HepG2 (cell line): ENCODE data around the gene NAALADL1. TPM values are rescaled to one million over a fixed set of nuclear protein-coding genes. Genes with fewer than 3 reads are reported as not detected.
A peak's percentile ranks its signal among the peaks of the same experiment; 100 is the strongest.

Experiments
- ATAC-seq: fragments of 200-7000 bp; cut with Tn5 transposase; 3 replicates; pipeline ENCODE4 v1.9.1; 2020; ENCODE audit warnings: mild to moderate bottlenecking, moderate library complexity
- BruUV-seq: library from RNA; stranded (reverse); fragments of 400-500 nt; replicated peaks from 2 replicates; lab custom pipeline; 2021; lab: Mats Ljungman, UMichigan
- CTCF ChIA-PET: fragments of 300-600 bp; formaldehyde crosslinking; extraction: SDS; loops from one replicate; lab custom pipeline; 2021; ENCODE audit warnings: low total read pairs, inconsistent platforms, low intra/inter-chr PET ratio; lab: Yijun Ruan, JAX
- POLR2A ChIA-PET: fragments of 350-600 bp; sonication (Branson Sonifier 250); formaldehyde crosslinking; loops from one replicate; lab custom pipeline; 2020; ENCODE audit warnings: antibody characterized with exemption, inconsistent platforms; lab: Yijun Ruan, JAX
- DNase-seq: peaks from one replicate; pipeline ENCODE4 v3.0.0-alpha.2; 2015; ENCODE audit warnings: low spot score
- FAIRE-seq: peaks from 3 replicates; lab custom pipeline; 2011; peaks lifted over from hg19 to GRCh38; lab: Jason Lieb, UNC
- H2AFZ ChIP-seq: one replicate; pipeline ENCODE4 v1.6.1; 2011; ENCODE audit warnings: low read length, inconsistent platforms
- H3K27ac ChIP-seq: fragments of 300-600 bp; 3 replicates; pipeline ENCODE4 v1.8.0; 2011; ENCODE audit warnings: mixed run types, mild to moderate bottlenecking, mixed read lengths, low read length, inconsistent platforms; ENCODE audit not compliant: insufficient read depth; ENCODE audit errors: extremely low read length
- H3K27me3 ChIP-seq, 2 experiments: fragments of 200-600 bp in 1 of 2; 2 replicates in 1 of 2; 3 replicates in 1 of 2; pipeline versions ENCODE4 v1.6.0 to v1.8.0; 2011; ENCODE audit warnings: low read length in 2 of 2, mild to moderate bottlenecking in 2 of 2, moderate library complexity in 2 of 2, inconsistent platforms in 1 of 2; ENCODE audit not compliant: insufficient read depth in 2 of 2, control insufficient read depth in 1 of 2
- H3K36me3 ChIP-seq, 2 experiments: fragments of 200-600 bp in 1 of 2; replicated peaks in 1 of 2; 2 replicates in 1 of 2; 3 replicates in 1 of 2; pipeline versions ENCODE4 v1.5.1 to v1.8.0; 2011; ENCODE audit warnings: low read length in 2 of 2, inconsistent platforms in 1 of 2; ENCODE audit not compliant: insufficient read depth in 2 of 2, control insufficient read depth in 1 of 2
- H3K4me1 ChIP-seq: 2 replicates; pipeline ENCODE4 v1.5.1; 2012; ENCODE audit warnings: low read length, inconsistent platforms; ENCODE audit not compliant: insufficient read depth
- H3K4me2 ChIP-seq: 2 replicates; pipeline ENCODE4 v1.6.0; 2011; ENCODE audit warnings: low read depth, low read length, inconsistent platforms
- H3K4me3 ChIP-seq, 3 experiments: fragments of 200-600 bp in 1 of 3; sonication (generic), shearing (Covaris generic) in 1 of 3; replicated peaks in 1 of 3; 2 replicates each; pipeline ENCODE4 v1.5.1; 2011 to 2016; ENCODE audit warnings: low read length in 3 of 3, inconsistent platforms in 2 of 3, low read depth in 2 of 3, mild to moderate bottlenecking in 2 of 3, control low read depth in 1 of 3, mixed read lengths in 1 of 3; ENCODE audit not compliant: insufficient read depth in 1 of 3
- H3K79me2 ChIP-seq: one replicate; pipeline ENCODE4 v1.6.1; 2011; ENCODE audit warnings: low read length, inconsistent platforms; ENCODE audit not compliant: insufficient read depth
- H3K9ac ChIP-seq: 2 replicates; pipeline ENCODE4 v1.6.0; 2011; ENCODE audit warnings: mild to moderate bottlenecking, low read depth, low read length, inconsistent platforms; ENCODE audit not compliant: insufficient read depth
- H3K9me3 ChIP-seq: 2 replicates; pipeline ENCODE4 v1.5.1; 2012; ENCODE audit warnings: mild to moderate bottlenecking, low read length
- H4K20me1 ChIP-seq: 2 replicates; pipeline ENCODE4 v1.6.0; 2011; ENCODE audit warnings: inconsistent platforms, mild to moderate bottlenecking, low read length, moderate library complexity; ENCODE audit not compliant: insufficient read depth
- ARHGAP35 ChIP-seq: sonication (generic); formaldehyde crosslinking; IDR thresholded peaks from 2 replicates; pipeline ENCODE4 v1.9.0; 2022; ENCODE audit warnings: mild to moderate bottlenecking, inconsistent platforms, moderate library complexity, missing genetic modification reagents, borderline replicate concordance
- HNRNPK ChIP-seq: fragments of 200-400 bp; formaldehyde crosslinking; IDR thresholded peaks from 2 replicates; pipeline ENCODE4 v1.6.1; 2018; ENCODE audit warnings: low read length, low read depth, moderate library complexity, mild to moderate bottlenecking; ENCODE audit not compliant: poor library complexity, severe bottlenecking
- MAF1 ChIP-seq: sonication (generic); formaldehyde crosslinking; IDR thresholded peaks from 2 replicates; pipeline ENCODE4 v1.5.0; 2020; ENCODE audit warnings: missing genetic modification reagents, borderline replicate concordance
- PRPF4 ChIP-seq: fragments of 200-400 bp; formaldehyde crosslinking; IDR thresholded peaks from 2 replicates; pipeline ENCODE4 v1.6.1; 2016; ENCODE audit warnings: low read length, low read depth; ENCODE audit not compliant: poor library complexity, severe bottlenecking
- SOX5 ChIP-seq: IDR thresholded peaks from 2 replicates; pipeline ENCODE4 v1.6.1; 2016; ENCODE audit warnings: borderline replicate concordance
- SP1 ChIP-seq, 2 experiments: fragments of 450-650 bp in 1 of 2; sonication (generic) in 1 of 2; formaldehyde crosslinking in 1 of 2; IDR thresholded peaks; 2 replicates each; pipeline versions ENCODE4 v1.4.0 to v1.6.1; 2016 to 2020; ENCODE audit warnings: missing genetic modification reagents in 1 of 2
- SP5 ChIP-seq: IDR thresholded peaks from 2 replicates; pipeline ENCODE4 v1.6.1; 2016; ENCODE audit warnings: low read depth, borderline replicate concordance
- TBX2 ChIP-seq: sonication (generic); formaldehyde crosslinking; IDR thresholded peaks from 2 replicates; pipeline ENCODE4 v1.5.0; 2020; ENCODE audit warnings: missing genetic modification reagents, mild to moderate bottlenecking, borderline replicate concordance
- ZKSCAN5 ChIP-seq: sonication (generic); formaldehyde crosslinking; IDR thresholded peaks from 2 replicates; pipeline ENCODE4 v1.5.1; 2020; ENCODE audit warnings: mild to moderate bottlenecking, missing genetic modification reagents
- ZKSCAN8 ChIP-seq: IDR thresholded peaks from 2 replicates; pipeline ENCODE4 v1.6.1; 2016; ENCODE audit warnings: borderline replicate concordance, missing genetic modification reagents, missing compliant biosample characterization
- ZNF263 ChIP-seq: sonication (generic); formaldehyde crosslinking; IDR thresholded peaks from 2 replicates; pipeline ENCODE4 v1.4.0; 2020; ENCODE audit warnings: missing genetic modification reagents
- ZNF33B ChIP-seq: sonication (generic); formaldehyde crosslinking; IDR thresholded peaks from 2 replicates; pipeline ENCODE4 v1.5.1; 2020; ENCODE audit warnings: mild to moderate bottlenecking, missing genetic modification reagents
- ZNF354B ChIP-seq: sonication (generic); formaldehyde crosslinking; IDR thresholded peaks from 2 replicates; pipeline ENCODE4 v1.8.0; 2022; ENCODE audit warnings: mild to moderate bottlenecking, missing genetic modification reagents
- ZSCAN25 ChIP-seq: sonication (generic); formaldehyde crosslinking; IDR thresholded peaks from 2 replicates; pipeline ENCODE4 v1.8.0; 2022; ENCODE audit warnings: mild to moderate bottlenecking, missing genetic modification reagents
- WGBS: methylation state at CpG from one replicate; pipeline ENCODE4 v1.1.6; 2017; ENCODE audit warnings: low lambda C conversion rate; 5-methylcytosine and 5-hydroxymethylcytosine counted together
- in situ Hi-C: cut with HindIII; loops from 2 replicates; pipeline ENCODE4 v1.10.0; 2017; ENCODE audit warnings: low pct_unique_long_range_greater_than_20kb; ENCODE audit not compliant: extremely low pct_ligation_motif_present
- intact Hi-C: fragments of 100-400 bp; cut with micrococcal nuclease; formaldehyde crosslinking; loops from one replicate; pipeline ENCODE4 v1.10.0; 2022; ENCODE audit not compliant: unreplicated experiment
- polyA plus RNA-seq, 8 experiments: library from polyadenylated mRNA; depleted of rRNA in 3 of 8; stranded (reverse) in 7 of 8; unstranded in 1 of 8; fragments of >200 nt; fragmentation: Illumina TruSeq in 4 of 8; extraction: Trizol in 4 of 8; gene quantifications; 2 replicates each; pipeline versions ENCODE4 v1.2.1 to v1.2.3, GENCODE V29; 2011 to 2016; ENCODE audit warnings: low read depth in 4 of 8, missing spikeins in 1 of 8, mixed read lengths in 1 of 8; ENCODE audit not compliant: insufficient read depth in 1 of 8
- total RNA-seq, 5 experiments: library from RNA; depleted of rRNA; stranded (reverse); fragments of >200 nt; fragmentation: Illumina TruSeq; extraction: Trizol; gene quantifications; 2 replicates each; pipeline ENCODE4 v1.2.3, GENCODE V29; 2016; ENCODE audit warnings: low read depth in 1 of 5
- TF ChIP-seq, protein P1 (sequence below): sonication (generic); formaldehyde crosslinking; IDR thresholded peaks from 2 replicates; pipeline ENCODE4; 2020; ENCODE audit warnings: missing genetic modification reagents, mild to moderate bottlenecking, borderline replicate concordance
- TF ChIP-seq, protein P2 (sequence below): IDR thresholded peaks from 2 replicates; pipeline ENCODE4 v1.6.1; 2018; ENCODE audit warnings: missing genetic modification reagents
- TF ChIP-seq, protein P3 (sequence below): sonication (generic); formaldehyde crosslinking; IDR thresholded peaks from 2 replicates; pipeline ENCODE4 v1.5.0; 2020; ENCODE audit warnings: mild to moderate bottlenecking, missing genetic modification reagents

NAALADL1 gene
- total and polyA plus RNA-seq, 2 of the 13 experiments (the other 11 are each of a cell fraction or from before 2014, with no cell fraction given) = 9.3 to 33.9 TPM

- TF ChIP-seq, protein P1, sequence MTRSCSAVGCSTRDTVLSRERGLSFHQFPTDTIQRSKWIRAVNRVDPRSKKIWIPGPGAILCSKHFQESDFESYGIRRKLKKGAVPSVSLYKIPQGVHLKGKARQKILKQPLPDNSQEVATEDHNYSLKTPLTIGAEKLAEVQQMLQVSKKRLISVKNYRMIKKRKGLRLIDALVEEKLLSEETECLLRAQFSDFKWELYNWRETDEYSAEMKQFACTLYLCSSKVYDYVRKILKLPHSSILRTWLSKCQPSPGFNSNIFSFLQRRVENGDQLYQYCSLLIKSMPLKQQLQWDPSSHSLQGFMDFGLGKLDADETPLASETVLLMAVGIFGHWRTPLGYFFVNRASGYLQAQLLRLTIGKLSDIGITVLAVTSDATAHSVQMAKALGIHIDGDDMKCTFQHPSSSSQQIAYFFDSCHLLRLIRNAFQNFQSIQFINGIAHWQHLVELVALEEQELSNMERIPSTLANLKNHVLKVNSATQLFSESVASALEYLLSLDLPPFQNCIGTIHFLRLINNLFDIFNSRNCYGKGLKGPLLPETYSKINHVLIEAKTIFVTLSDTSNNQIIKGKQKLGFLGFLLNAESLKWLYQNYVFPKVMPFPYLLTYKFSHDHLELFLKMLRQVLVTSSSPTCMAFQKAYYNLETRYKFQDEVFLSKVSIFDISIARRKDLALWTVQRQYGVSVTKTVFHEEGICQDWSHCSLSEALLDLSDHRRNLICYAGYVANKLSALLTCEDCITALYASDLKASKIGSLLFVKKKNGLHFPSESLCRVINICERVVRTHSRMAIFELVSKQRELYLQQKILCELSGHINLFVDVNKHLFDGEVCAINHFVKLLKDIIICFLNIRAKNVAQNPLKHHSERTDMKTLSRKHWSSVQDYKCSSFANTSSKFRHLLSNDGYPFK (CRISPR knock-in tag) = no peak
- TF ChIP-seq ZNF263 (CRISPR knock-in tag) (peak; percentile 96), ZKSCAN8 (CRISPR knock-in tag) (no peak), ZSCAN25 (CRISPR knock-in tag) (no peak), ZKSCAN5 (CRISPR knock-in tag) (no peak), HNRNPK (no peak), TBX2 (no peak), ARHGAP35 (CRISPR knock-in tag) (no peak), ZNF33B (CRISPR knock-in tag) (no peak)
These were observed 41.6 kb downstream of the NAALADL1 start (continued) for GRCh38 chr11:65016705-65017104.

DNA sequence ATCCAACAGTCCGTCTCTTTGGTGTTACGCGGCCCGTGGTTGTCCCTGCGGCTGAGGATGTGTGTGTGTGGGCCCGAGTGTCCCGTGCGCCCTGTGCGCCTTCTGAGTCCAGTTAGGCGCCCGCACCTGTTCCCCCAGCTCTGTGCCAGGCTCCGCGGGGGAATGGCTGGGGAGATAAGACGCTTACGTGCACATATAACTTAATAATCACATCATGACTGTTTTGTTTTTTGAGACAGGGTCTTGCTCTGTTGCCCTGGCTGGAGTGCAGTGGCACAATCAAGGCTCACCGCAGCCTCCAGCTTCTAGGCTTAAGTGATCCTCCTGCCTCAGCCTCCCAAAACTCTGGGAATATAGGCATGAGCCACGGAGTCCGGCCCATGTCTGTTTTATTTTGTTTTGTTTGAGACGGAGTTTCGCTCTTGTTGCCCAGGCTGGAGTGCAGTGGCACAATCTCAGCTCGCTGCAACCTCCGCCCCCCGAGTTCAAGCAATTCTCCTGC, 43.6 kb downstream of the NAALADL1 start:
- CTCF ChIA-PET = interaction anchor here (1.1 to 1.8 kb wide), 5 partner anchors 13 to 103 kb away, joined by 3 to 9 read pairs (median 5); partner anchors contain the start of genes SNX15 and ZNHIT2
- H3K4me3 ChIP-seq = peak overlapping the region; percentile 77 to 81 (median 80)
- ATAC-seq (peak; percentile 29), DNase-seq (no peak), FAIRE-seq (no peak)
- H3K9ac ChIP-seq = peak overlapping the region; percentile 68
- BruUV-seq = no TSS peak
- intact Hi-C loops (loop anchor here (1.0 to 2.0 kb wide), 2 partner anchors 64 to 167 kb away; no protein-coding TSS in a partner anchor), in situ Hi-C loops (no loop called here)
- no peaks in the 10 kb centered on the region for H3K36me3 ChIP-seq
- no peaks in the 10 kb centered on the region for H4K20me1 ChIP-seq
- H3K4me2 ChIP-seq = peak overlapping the region; percentile 80
- H3K27ac ChIP-seq = peak overlapping the region; percentile 72
- no peaks in the 10 kb centered on the region for H3K27me3 ChIP-seq
- 39% methylated on average over 15 of the region's 23 CpGs for WGBS
- H3K4me1 ChIP-seq = peaks cover 39% of the 10 kb centered on the region
- no peaks in the 10 kb centered on the region for H3K9me3 ChIP-seq
- H2AFZ ChIP-seq = no peak overlapping the region
- POLR2A ChIA-PET = interaction anchor here (1.2 to 3.2 kb wide), 22 partner anchors 10 to 236 kb away, joined by 3 to 42 read pairs (median 5); partner anchors contain the start of genes BATF2, CAPN1, FAU and GPHA2
- H3K79me2 ChIP-seq = no peaks in the 10 kb centered on the region
- TF ChIP-seq SP1 (IDR thresholded peaks at IDR 0.05) = no peak
- TF ChIP-seq SP1 (CRISPR knock-in tag; IDR thresholded peaks at IDR 0.05) = no peak
- TF ChIP-seq, protein P2, sequence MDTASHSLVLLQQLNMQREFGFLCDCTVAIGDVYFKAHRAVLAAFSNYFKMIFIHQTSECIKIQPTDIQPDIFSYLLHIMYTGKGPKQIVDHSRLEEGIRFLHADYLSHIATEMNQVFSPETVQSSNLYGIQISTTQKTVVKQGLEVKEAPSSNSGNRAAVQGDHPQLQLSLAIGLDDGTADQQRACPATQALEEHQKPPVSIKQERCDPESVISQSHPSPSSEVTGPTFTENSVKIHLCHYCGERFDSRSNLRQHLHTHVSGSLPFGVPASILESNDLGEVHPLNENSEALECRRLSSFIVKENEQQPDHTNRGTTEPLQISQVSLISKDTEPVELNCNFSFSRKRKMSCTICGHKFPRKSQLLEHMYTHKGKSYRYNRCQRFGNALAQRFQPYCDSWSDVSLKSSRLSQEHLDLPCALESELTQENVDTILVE (CRISPR knock-in tag) = no peak
- no peak for TF ChIP-seq PRPF4
- no peak for TF ChIP-seq SP5 (CRISPR knock-in tag)
- TF ChIP-seq SOX5 (CRISPR knock-in tag) = no peak
- no peak for TF ChIP-seq ZNF354B
- TF ChIP-seq MAF1 = no peak
- TF ChIP-seq, protein P3, sequence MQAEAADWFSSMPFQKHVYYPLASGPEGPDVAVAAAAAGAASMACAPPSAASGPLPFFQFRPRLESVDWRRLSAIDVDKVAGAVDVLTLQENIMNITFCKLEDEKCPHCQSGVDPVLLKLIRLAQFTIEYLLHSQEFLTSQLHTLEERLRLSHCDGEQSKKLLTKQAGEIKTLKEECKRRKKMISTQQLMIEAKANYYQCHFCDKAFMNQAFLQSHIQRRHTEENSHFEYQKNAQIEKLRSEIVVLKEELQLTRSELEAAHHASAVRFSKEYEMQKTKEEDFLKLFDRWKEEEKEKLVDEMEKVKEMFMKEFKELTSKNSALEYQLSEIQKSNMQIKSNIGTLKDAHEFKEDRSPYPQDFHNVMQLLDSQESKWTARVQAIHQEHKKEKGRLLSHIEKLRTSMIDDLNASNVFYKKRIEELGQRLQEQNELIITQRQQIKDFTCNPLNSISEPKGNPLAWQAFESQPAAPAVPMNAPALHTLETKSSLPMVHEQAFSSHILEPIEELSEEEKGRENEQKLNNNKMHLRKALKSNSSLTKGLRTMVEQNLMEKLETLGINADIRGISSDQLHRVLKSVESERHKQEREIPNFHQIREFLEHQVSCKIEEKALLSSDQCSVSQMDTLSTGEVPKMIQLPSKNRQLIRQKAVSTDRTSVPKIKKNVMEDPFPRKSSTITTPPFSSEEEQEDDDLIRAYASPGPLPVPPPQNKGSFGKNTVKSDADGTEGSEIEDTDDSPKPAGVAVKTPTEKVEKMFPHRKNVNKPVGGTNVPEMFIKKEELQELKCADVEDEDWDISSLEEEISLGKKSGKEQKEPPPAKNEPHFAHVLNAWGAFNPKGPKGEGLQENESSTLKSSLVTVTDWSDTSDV = no peak
